Activated CD4-positive, alpha-beta T cell treated with anti-CD3 and anti-CD28 coated beads, Interleukin-2, amount 50 U/mL, for 48 hours (primary cell): ENCODE results near the gene SPTBN2.
A peak's percentile ranks its signal among the peaks of the same experiment; 100 is the strongest.

Experiments used
- DNase-seq, 2 experiments: peaks; one replicate each; pipeline ENCODE4 v3.0.0-alpha.2; 2020

SPTBN2 gene

GRCh38 chr11:66701432-66702240 lies 27.4 kb downstream of the SPTBN2 start:
- peak in 1 of 2 experiments; percentile 10 for DNase-seq

- no peak for DNase-seq
These were observed 28.3 kb downstream of the SPTBN2 start for GRCh38 chr11:66700742-66701141.

GRCh38 chr11:66700337-66700736 lies 28.7 kb downstream of the SPTBN2 start:
- DNase-seq = no peak

- no peak for DNase-seq
These were observed 30.5 kb downstream of the SPTBN2 start for GRCh38 chr11:66698491-66698890.

GRCh38 chr11:66697988-66698387 lies 31.0 kb downstream of the SPTBN2 start:
- no peak for DNase-seq

- no peak for DNase-seq
These were observed 32.9 kb downstream of the SPTBN2 start for GRCh38 chr11:66696146-66696545.

- DNase-seq = peak; percentile 90 to 92
These were observed 34.2 kb downstream of the SPTBN2 start for GRCh38 chr11:66694732-66695207.

GRCh38 chr11:66694056-66694410 lies 35.0 kb downstream of the SPTBN2 start:
- DNase-seq = no peak

- DNase-seq = no peak
These were observed 35.5 kb downstream of the SPTBN2 start for GRCh38 chr11:66693356-66694055.

GRCh38 chr11:66692871-66693331 lies 36.1 kb downstream of the SPTBN2 start:
- DNase-seq = no peak

GRCh38 chr11:66692446-66692845 lies 36.6 kb downstream of the SPTBN2 start:
- DNase-seq = no peak

- no peak for DNase-seq
These were observed 37.6 kb downstream of the SPTBN2 start for GRCh38 chr11:66691311-66691980.

- DNase-seq = no peak
These were observed 39.1 kb downstream of the SPTBN2 start for GRCh38 chr11:66689661-66690590.

- DNase-seq = no peak
These were observed 40.2 kb downstream of the SPTBN2 start for GRCh38 chr11:66688561-66689534.

GRCh38 chr11:66687831-66688281 lies 41.2 kb downstream of the SPTBN2 start:
- no peak for DNase-seq

GRCh38 chr11:66686801-66687750 lies 41.9 kb downstream of the SPTBN2 start:
- DNase-seq = no peak

GRCh38 chr11:66686100-66686785 lies 42.8 kb downstream of the SPTBN2 start:
- DNase-seq = no peak

- no peak for DNase-seq
These were observed 43.5 kb downstream of the SPTBN2 start for GRCh38 chr11:66685276-66686099.
